Hepatocyte (in vitro differentiated cells): ENCODE measurements around the gene MYOD1.

Experiments used
- CTCF ChIP-seq: fragments of 200-600 bp; sonication (generic); IDR thresholded peaks from 2 replicates; pipeline ENCODE4 v1.5.1; 2016; ENCODE audit warnings: antibody characterized with exemption, mild to moderate bottlenecking; ENCODE audit not compliant: poor library complexity
- EZH2 ChIP-seq: fragments of 200-600 bp; sonication (generic); IDR thresholded peaks from 2 replicates; pipeline ENCODE4 v1.6.1; 2016; ENCODE audit warnings: antibody characterized with exemption, mild to moderate bottlenecking, borderline replicate concordance
- EZH2phosphoT487 ChIP-seq: fragments of 200-600 bp; sonication (generic); IDR thresholded peaks from one replicate; pipeline ENCODE4 v1.6.1; 2018; ENCODE audit warnings: antibody characterized with exemption, mild to moderate bottlenecking, low read depth, moderate library complexity; ENCODE audit not compliant: unreplicated experiment, severe bottlenecking

GRCh38 chr11:17751558-17751957 is 32.2 kb downstream of the MYOD1 start:
- TF ChIP-seq EZH2 = no peak
- TF ChIP-seq CTCF = no peak
- no peak for TF ChIP-seq EZH2phosphoT487
